ENCODE measurements around the gene SCFD2. TPM values are rescaled to one million over a fixed set of nuclear protein-coding genes. Genes with fewer than 3 reads are reported as not detected.

Gene SCFD2
- total RNA-seq, 6 experiments from 2014 or later, result 35.2 to 46.7 (median 41.5) TPM

GRCh38 chr4:52943677-52944076 is 422.2 kb downstream of the SCFD2 start:
- H3K27me3 Mint-ChIP-seq (ENCODE audit: insufficient read depth), result no peaks in the 10 kb centered on the region
- H3K4me3 Mint-ChIP-seq, result no peak overlapping the region
- no peak overlapping the region for H3K27ac Mint-ChIP-seq
- peaks cover 10% of the 10 kb centered on the region for H3K4me1 Mint-ChIP-seq (ENCODE audit: low read depth)
- H3K9me3 Mint-ChIP-seq, result no peaks in the 10 kb centered on the region
- H3K36me3 Mint-ChIP-seq (ENCODE audit: low read depth), result no peaks in the 10 kb centered on the region
- DNase-seq, result no peak
- no peak for TF ChIP-seq CTCF (IDR thresholded peaks at IDR 0.05)

- Mint-ChIP-seq H3K27me3 (ENCODE audit: insufficient read depth) (no peaks in the 10 kb centered on the region), H3K4me3 (no peak overlapping the region), H3K4me1 (ENCODE audit: low read depth) (peaks cover 10% of the 10 kb centered on the region), H3K36me3 (ENCODE audit: low read depth) (no peaks in the 10 kb centered on the region), H3K27ac (no peak overlapping the region), H3K9me3 (no peaks in the 10 kb centered on the region)
- no peak for DNase-seq
- no peak for TF ChIP-seq CTCF (IDR thresholded peaks at IDR 0.05)
Measured at GRCh38 chr4:52942936-52943335, 422.9 kb downstream of the SCFD2 start.

GRCh38 chr4:52941450-52941849 is 424.4 kb downstream of the SCFD2 start:
- Mint-ChIP-seq H3K36me3 (ENCODE audit: low read depth) (peaks cover 10% of the 10 kb centered on the region; the same call in 1 of the 2 replicates), H3K4me1 (ENCODE audit: low read depth) (peaks cover 10% of the 10 kb centered on the region), H3K9me3 (no peaks in the 10 kb centered on the region), H3K27me3 (ENCODE audit: insufficient read depth) (no peaks in the 10 kb centered on the region), H3K27ac (no peak overlapping the region), H3K4me3 (no peak overlapping the region)
- no peak for DNase-seq
- TF ChIP-seq CTCF (IDR thresholded peaks at IDR 0.05), result no peak

- no peak for TF ChIP-seq CTCF (IDR thresholded peaks at IDR 0.05)
- no peak for DNase-seq
- Mint-ChIP-seq H3K27ac (no peak overlapping the region), H3K36me3 (ENCODE audit: low read depth) (peaks cover 11% of the 10 kb centered on the region; the same call in 1 of the 2 replicates), H3K4me1 (ENCODE audit: low read depth) (peaks cover 10% of the 10 kb centered on the region), H3K27me3 (ENCODE audit: insufficient read depth) (no peaks in the 10 kb centered on the region; the same call in 1 of the 2 replicates), H3K9me3 (no peaks in the 10 kb centered on the region), H3K4me3 (no peak overlapping the region)
Measured at GRCh38 chr4:52939739-52940138, 426.1 kb downstream of the SCFD2 start.

- no peak for TF ChIP-seq CTCF (IDR thresholded peaks at IDR 0.05)
- H3K36me3 Mint-ChIP-seq (ENCODE audit: low read depth), result peaks cover 11% of the 10 kb centered on the region; the same call in 1 of the 2 replicates
- peaks cover 11% of the 10 kb centered on the region for H3K4me1 Mint-ChIP-seq (ENCODE audit: low read depth)
- no peak overlapping the region for H3K4me3 Mint-ChIP-seq
- H3K27me3 Mint-ChIP-seq (ENCODE audit: insufficient read depth), result no peaks in the 10 kb centered on the region; the same call in 1 of the 2 replicates
- H3K27ac Mint-ChIP-seq, result no peak overlapping the region
- no peaks in the 10 kb centered on the region for H3K9me3 Mint-ChIP-seq
- no peak for DNase-seq
Measured at GRCh38 chr4:52939325-52939724, 426.5 kb downstream of the SCFD2 start.

- H3K4me3 Mint-ChIP-seq, result no peak overlapping the region
- H3K4me1 Mint-ChIP-seq (ENCODE audit: low read depth), result peaks cover 20% of the 10 kb centered on the region
- no peak for TF ChIP-seq CTCF (IDR thresholded peaks at IDR 0.05)
- no peak overlapping the region for H3K27ac Mint-ChIP-seq
- no peaks in the 10 kb centered on the region; the same call in 1 of the 2 replicates for H3K27me3 Mint-ChIP-seq (ENCODE audit: insufficient read depth)
- H3K36me3 Mint-ChIP-seq (ENCODE audit: low read depth), result peaks cover 11% of the 10 kb centered on the region; the same call in 1 of the 2 replicates
- DNase-seq, result no peak
- H3K9me3 Mint-ChIP-seq, result no peaks in the 10 kb centered on the region
Measured at GRCh38 chr4:52937829-52938228, 428.0 kb downstream of the SCFD2 start.
